GM23338 (cell line): ENCODE data around the gene CACNA2D3. TPM values are rescaled to one million over a fixed set of nuclear protein-coding genes. Genes with fewer than 3 reads are reported as not detected.

ENCODE experiments used
- ATAC-seq: fragments of 200-7000 bp; cut with Tn5 transposase; 3 replicates; pipeline ENCODE4 v1.9.1; 2020
- DNase-seq: peaks from one replicate; pipeline ENCODE4 v3.0.0-alpha.2; 2015; ENCODE audit warnings: low spot score
- H2AFZ ChIP-seq: fragments of 200-600 bp; sonication (generic); 2 replicates; pipeline ENCODE4 v1.8.0; 2016; ENCODE audit warnings: antibody characterized with exemption, mild to moderate bottlenecking, moderate library complexity
- H3F3A ChIP-seq: fragments of 200-600 bp; sonication (generic); replicated peaks from 2 replicates; pipeline ENCODE4 v1.8.0; 2017; ENCODE audit warnings: antibody characterized with exemption, mixed run types, low read depth
- H3K27ac ChIP-seq: fragments of 200-600 bp; sonication (generic); 2 replicates; pipeline ENCODE4 v1.6.1; 2016; ENCODE audit warnings: low read depth
- H3K27me3 ChIP-seq: fragments of 200-600 bp; sonication (generic); 2 replicates; pipeline ENCODE4 v1.8.0; 2016; ENCODE audit warnings: mild to moderate bottlenecking, mixed run types, moderate library complexity; ENCODE audit not compliant: insufficient read depth
- H3K36me3 ChIP-seq: fragments of 200-600 bp; sonication (generic); 2 replicates; pipeline ENCODE4 v1.8.0; 2016; ENCODE audit warnings: mild to moderate bottlenecking; ENCODE audit not compliant: insufficient read depth
- H3K4me1 ChIP-seq: fragments of 200-600 bp; sonication (generic); 2 replicates; pipeline ENCODE4 v1.8.0; 2016; ENCODE audit warnings: mild to moderate bottlenecking, moderate library complexity; ENCODE audit not compliant: insufficient read depth
- H3K4me2 ChIP-seq: fragments of 200-600 bp; sonication (generic); 2 replicates; pipeline ENCODE4 v1.7.1; 2017; ENCODE audit warnings: mixed run types
- H3K4me3 ChIP-seq: fragments of 200-600 bp; sonication (generic); 2 replicates; pipeline ENCODE4 v1.6.1; 2016; ENCODE audit warnings: mixed run types
- H3K79me2 ChIP-seq: fragments of 200-600 bp; sonication (generic); replicated peaks from 2 replicates; pipeline ENCODE4 v1.8.0; 2017; ENCODE audit warnings: mild to moderate bottlenecking; ENCODE audit not compliant: insufficient read depth
- H3K9me2 ChIP-seq: fragments of 200-600 bp; sonication (generic); 2 replicates; pipeline ENCODE4 v1.8.0; 2017; ENCODE audit not compliant: insufficient read depth
- H4K20me1 ChIP-seq: fragments of 200-600 bp; sonication (generic); replicated peaks from 2 replicates; pipeline ENCODE4 v1.8.0; 2017; ENCODE audit warnings: mild to moderate bottlenecking; ENCODE audit not compliant: insufficient read depth
- H3K27ac Mint-ChIP-seq: 2 replicates; pipeline ENCODE4 v1.8.0; 2020; ENCODE audit warnings: inconsistent platforms, mild to moderate bottlenecking, moderate library complexity, mixed read lengths
- H3K27me3 Mint-ChIP-seq: 3 replicates; pipeline ENCODE4 v1.8.0; 2022; ENCODE audit warnings: low read depth, mild to moderate bottlenecking, moderate library complexity, mixed read lengths, inconsistent platforms; ENCODE audit not compliant: insufficient read depth, poor library complexity
- H3K36me3 Mint-ChIP-seq: 3 replicates; pipeline ENCODE4 v1.8.0; 2021; ENCODE audit warnings: low read depth, mild to moderate bottlenecking, inconsistent platforms, moderate library complexity, mixed read lengths
- H3K4me1 Mint-ChIP-seq: 3 replicates; pipeline ENCODE4 v1.8.0; 2020; ENCODE audit warnings: mild to moderate bottlenecking, inconsistent platforms, mixed read lengths
- H3K4me3 Mint-ChIP-seq: 3 replicates; pipeline ENCODE4 v1.8.0; 2021; ENCODE audit warnings: moderate library complexity, mild to moderate bottlenecking, inconsistent platforms, mixed read lengths
- H3K9me3 Mint-ChIP-seq: 3 replicates; pipeline ENCODE4 v1.8.0; 2020; ENCODE audit warnings: moderate library complexity, mild to moderate bottlenecking, inconsistent platforms, mixed read lengths
- CREB1 ChIP-seq: fragments of 250-450 bp; sonication (Bioruptor Pico); IDR thresholded peaks from 2 replicates; pipeline ENCODE4 v1.5.0; 2020; ENCODE audit warnings: low read depth, mild to moderate bottlenecking, moderate library complexity
- CTCF ChIP-seq, 2 experiments: fragments of 200-600 bp in 1 of 2; sonication (generic) in 1 of 2; conservative IDR thresholded peaks; 2 replicates each; pipeline versions ENCODE4 v1.5.1 to v1.6.1; 2016 to 2017; ENCODE audit warnings: antibody characterized with exemption in 2 of 2, low read depth in 2 of 2, mild to moderate bottlenecking in 2 of 2, moderate library complexity in 1 of 2
- ETS1 ChIP-seq: IDR thresholded peaks from 2 replicates; pipeline ENCODE4 v1.6.1; 2016; ENCODE audit warnings: antibody characterized with exemption
- EZH2 ChIP-seq: fragments of 200-600 bp; sonication (generic); IDR thresholded peaks from one replicate; pipeline ENCODE4 v1.8.0; 2017; ENCODE audit warnings: antibody characterized with exemption, mild to moderate bottlenecking, low read depth; ENCODE audit not compliant: unreplicated experiment
- EZH2phosphoT487 ChIP-seq: fragments of 200-600 bp; sonication (generic); IDR thresholded peaks from one replicate; pipeline ENCODE4 v1.8.1; 2018; ENCODE audit warnings: antibody characterized with exemption; ENCODE audit not compliant: unreplicated experiment
- JUNB ChIP-seq: IDR thresholded peaks from one replicate; pipeline ENCODE4 v1.6.1; 2016; ENCODE audit warnings: antibody characterized with exemption; ENCODE audit not compliant: unreplicated experiment
- NANOG ChIP-seq: IDR thresholded peaks from 2 replicates; pipeline ENCODE4 v1.6.1; 2016; ENCODE audit warnings: antibody characterized with exemption, borderline replicate concordance
- POLR2AphosphoS5 ChIP-seq: IDR thresholded peaks from 2 replicates; pipeline ENCODE4 v1.6.1; 2016; ENCODE audit warnings: antibody characterized with exemption, low read depth
- REST ChIP-seq: IDR thresholded peaks from one replicate; pipeline ENCODE4 v1.6.1; 2018; ENCODE audit warnings: antibody characterized with exemption; ENCODE audit not compliant: unreplicated experiment
- STAT1 ChIP-seq: IDR thresholded peaks from one replicate; pipeline ENCODE4 v1.6.1; 2016; ENCODE audit warnings: antibody characterized with exemption; ENCODE audit not compliant: unreplicated experiment
- ZNF114 ChIP-seq: fragments of 250-450 bp; sonication (Bioruptor Pico); IDR thresholded peaks from 2 replicates; pipeline ENCODE4 v1.5.0; 2020; ENCODE audit warnings: mild to moderate bottlenecking, moderate library complexity
- ZNF331 ChIP-seq: fragments of 250-450 bp; sonication (Bioruptor Pico); IDR thresholded peaks from 2 replicates; pipeline ENCODE4 v1.5.0; 2020; ENCODE audit warnings: low read depth, mild to moderate bottlenecking, moderate library complexity
- ZNF462 ChIP-seq: fragments of 250-450 bp; sonication (Bioruptor Pico); IDR thresholded peaks from 2 replicates; pipeline ENCODE4 v1.5.0; 2020; ENCODE audit warnings: mild to moderate bottlenecking, moderate library complexity
- polyA plus RNA-seq: library from polyadenylated mRNA; unstranded; fragments of >200 nt; fragmentation: Nextera tagmentation; extraction: Ambion mirVana; gene quantifications from 2 replicates; pipeline ENCODE4 v1.2.1, GENCODE V29; 2016
- total RNA-seq: library from RNA; depleted of rRNA; stranded (reverse); fragments of >200 nt; shearing (Covaris generic); gene quantifications from 2 replicates; pipeline ENCODE4 v1.2.3, GENCODE V29; 2014

CACNA2D3 gene
- total and polyA plus RNA-seq, 2 experiments from 2014 or later = 2.2 to 2.3 TPM

- no peak for TF ChIP-seq CTCF (conservative IDR thresholded peaks at IDR 0.05; ENCODE audit: low read depth in 2 of 2)
- no peak for TF ChIP-seq NANOG
- no peak for TF ChIP-seq CREB1 (CRISPR knock-in tag)
- TF ChIP-seq EZH2 = no peak
- TF ChIP-seq EZH2phosphoT487 = no peak
- no peak for TF ChIP-seq ZNF462
- TF ChIP-seq JUNB = no peak
- TF ChIP-seq POLR2AphosphoS5 = no peak
- no peak for TF ChIP-seq ETS1
- TF ChIP-seq STAT1 = no peak
- TF ChIP-seq ZNF331 (CRISPR knock-in tag) = no peak
- TF ChIP-seq ZNF114 (CRISPR knock-in tag) = no peak
- TF ChIP-seq REST = no peak
- H3K27ac ChIP-seq = no peak overlapping the region
- Mint-ChIP-seq H3K27me3 (no peaks in the 10 kb centered on the region), H3K4me3 (no peak overlapping the region), H3K4me1 (peaks cover 23% of the 10 kb centered on the region; the same call in 2 of the 3 replicates), H3K9me3 (peaks cover 10% of the 10 kb centered on the region), H3K36me3 (peaks cover 8% of the 10 kb centered on the region), H3K27ac (no peak overlapping the region)
- H3K4me3 ChIP-seq = no peak overlapping the region
- H3K4me1 ChIP-seq = peaks cover 6% of the 10 kb centered on the region
- no peaks in the 10 kb centered on the region for H3F3A ChIP-seq
- no peaks in the 10 kb centered on the region for H3K79me2 ChIP-seq
- H4K20me1 ChIP-seq = no peaks in the 10 kb centered on the region
- ATAC-seq (no peak), DNase-seq (no peak)
- H3K9me2 ChIP-seq = no peaks in the 10 kb centered on the region; the same call in 1 of the 2 replicates
- no peaks in the 10 kb centered on the region for H3K27me3 ChIP-seq
- H3K4me2 ChIP-seq = no peak overlapping the region
- no peak overlapping the region for H2AFZ ChIP-seq
- no peaks in the 10 kb centered on the region for H3K36me3 ChIP-seq
These were observed 674.8 kb downstream of the CACNA2D3 start for GRCh38 chr3:54797111-54797510.
